Peyer's patch (tissue), 4 donors: ENCODE results near the gene GPHB5. TPM values are rescaled to one million over a fixed set of nuclear protein-coding genes. Genes with fewer than 3 reads are reported as not detected.

Experiments used
- DNase-seq, 3 donors: peaks; one replicate each; pipeline ENCODE4 v3.0.0-alpha.2; 2017 to 2019
- H3K27ac ChIP-seq, 4 donors: fragments of 200-600 bp; sonication (generic); one replicate each; pipeline ENCODE4 v1.5.1; 2016 to 2019
- H3K27me3 ChIP-seq, 2 donors: fragments of 200-600 bp; sonication (generic); one replicate each; pipeline ENCODE4 v1.5.1; 2019
- H3K36me3 ChIP-seq, 3 donors: fragments of 200-600 bp; sonication (generic); one replicate each; pipeline ENCODE4 v1.5.1; 2016 to 2019
- H3K4me1 ChIP-seq, 4 donors: fragments of 200-600 bp; sonication (generic); one replicate each; pipeline ENCODE4 v1.5.1; 2016 to 2019
- H3K4me3 ChIP-seq, 4 donors: fragments of 200-600 bp; sonication (generic); 1 replicate in 3 of 4; 2 replicates in 1 of 4; pipeline ENCODE4 v1.5.1; 2016 to 2019; ENCODE audit warnings: mild to moderate bottlenecking in 1 of 4
- H3K9me3 ChIP-seq, 4 donors: fragments of 200-600 bp; sonication (generic); one replicate each; pipeline ENCODE4 v1.5.1; 2016 to 2019; ENCODE audit warnings: mild to moderate bottlenecking in 1 of 4
- CTCF ChIP-seq, 6 experiments: fragments of 450-650 bp in 4 of 6; fragments of 200-600 bp in 2 of 6; sonication (generic) in 1 of 6; IDR thresholded peaks; one replicate each; pipeline ENCODE4 v1.5.1; 2017 to 2019; ENCODE audit warnings: antibody characterized with exemption in 6 of 6, mild to moderate bottlenecking in 3 of 6, moderate library complexity in 1 of 6
- POLR2A ChIP-seq, 2 donors: fragments of 450-650 bp; IDR thresholded peaks; one replicate each; pipeline ENCODE4 v1.5.1; 2017; ENCODE audit warnings: antibody characterized with exemption in 2 of 2, mild to moderate bottlenecking in 2 of 2, moderate library complexity in 2 of 2
- total RNA-seq, 4 donors: library from RNA; depleted of rRNA; stranded (reverse); fragments of >200 nt; gene quantifications; one replicate each; pipeline ENCODE4 v1.1.0, GENCODE V29; 2016

The GPHB5 gene
- total RNA-seq, 4 donors from 2014 or later, result not detected

GRCh38 chr14:63300854-63301253 is 17.9 kb downstream of the GPHB5 start:
- Histone ChIP-seq H3K36me3 (no peaks in the 10 kb centered on the region), H3K4me1 (no peaks in the 10 kb centered on the region), H3K27me3 (no peaks in the 10 kb centered on the region), H3K4me3 (no peak overlapping the region), H3K27ac (no peak overlapping the region), H3K9me3 (no peaks in the 10 kb centered on the region)
- no peak for TF ChIP-seq CTCF (IDR thresholded peaks at IDR 0.05)
- no peak for TF ChIP-seq POLR2A (IDR thresholded peaks at IDR 0.05)
- no peak for DNase-seq

DNA sequence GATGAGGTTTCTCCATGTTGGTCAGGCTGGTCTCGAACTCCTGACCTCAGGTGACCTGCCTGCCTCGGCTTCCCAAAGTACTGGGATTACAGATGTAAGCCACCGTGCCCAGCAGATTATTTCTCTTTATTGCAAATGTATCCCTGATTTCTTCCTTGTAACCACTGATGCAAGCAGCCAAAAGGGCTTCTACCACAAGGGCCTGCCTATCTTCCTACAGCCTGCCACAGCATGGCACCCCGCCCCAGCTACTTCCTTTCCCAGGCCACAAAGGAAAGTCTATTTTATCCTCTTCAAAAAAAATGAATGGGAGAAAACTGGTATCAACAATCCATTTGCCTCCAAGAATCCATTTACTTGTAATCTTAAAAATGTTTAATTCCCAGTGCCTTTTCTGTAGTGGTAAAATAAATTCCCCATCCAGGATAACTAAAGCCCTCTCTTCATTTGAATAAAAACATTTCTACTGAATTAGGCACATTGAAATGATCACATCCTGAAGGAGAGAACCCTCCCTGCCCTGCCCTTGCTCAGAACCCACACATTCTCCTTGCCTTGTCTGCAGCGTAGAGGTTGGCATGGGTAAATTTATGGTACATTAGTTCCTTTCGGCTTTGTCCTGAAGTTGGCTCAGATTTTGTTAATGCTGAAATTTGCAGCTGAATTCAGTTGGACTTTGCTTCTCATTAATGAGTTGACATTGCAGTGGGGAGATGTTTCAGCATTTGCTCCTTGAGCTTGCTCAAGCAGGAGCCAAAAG is 19.2 kb downstream of the GPHB5 start:
- no peak overlapping the region for H3K4me3 ChIP-seq
- TF ChIP-seq POLR2A (IDR thresholded peaks at IDR 0.05), result no peak
- TF ChIP-seq CTCF (IDR thresholded peaks at IDR 0.05), result no peak
- no peaks in the 10 kb centered on the region for H3K4me1 ChIP-seq
- H3K36me3 ChIP-seq, result no peaks in the 10 kb centered on the region
- H3K9me3 ChIP-seq, result no peaks in the 10 kb centered on the region
- DNase-seq, result no peak
- no peak overlapping the region for H3K27ac ChIP-seq
- H3K27me3 ChIP-seq, result no peaks in the 10 kb centered on the region

DNA sequence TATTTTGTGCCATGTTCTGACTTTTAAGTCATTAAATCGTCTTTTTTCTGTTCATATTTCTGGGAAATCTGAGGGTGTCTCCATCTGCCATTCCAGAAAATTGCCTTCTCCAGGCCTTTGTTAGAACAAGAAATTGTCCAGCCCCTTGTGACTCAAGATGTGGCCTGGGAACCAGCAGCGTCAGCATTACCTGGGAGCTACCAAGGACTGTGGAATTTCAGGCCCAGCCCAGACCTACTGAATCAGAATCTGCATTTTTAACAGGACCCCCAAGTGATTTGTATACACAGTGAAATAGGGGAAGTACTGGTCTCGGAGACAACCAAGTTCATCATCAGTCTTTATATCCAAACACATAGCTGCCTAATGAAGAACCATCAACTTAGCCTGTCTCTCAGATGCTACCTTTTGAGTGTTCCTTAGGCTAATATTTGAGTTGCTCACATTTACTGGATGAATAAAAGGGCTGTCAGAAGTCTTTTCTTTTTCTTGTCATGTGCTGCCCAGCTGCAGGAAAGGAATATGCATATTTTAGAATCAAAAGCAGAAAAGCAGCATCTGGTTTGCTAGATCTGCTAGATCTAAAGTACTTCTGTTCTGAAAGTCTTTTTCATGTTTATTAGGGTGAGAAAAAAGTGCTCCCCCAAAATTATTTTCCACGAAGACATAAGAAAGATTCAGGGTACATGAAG is 21.2 kb downstream of the GPHB5 start:
- H3K36me3 ChIP-seq, result no peaks in the 10 kb centered on the region
- no peak for DNase-seq
- H3K27ac ChIP-seq, result no peak overlapping the region
- no peaks in the 10 kb centered on the region for H3K9me3 ChIP-seq
- TF ChIP-seq CTCF (IDR thresholded peaks at IDR 0.05), result no peak
- H3K4me3 ChIP-seq, result no peak overlapping the region
- H3K4me1 ChIP-seq, result no peaks in the 10 kb centered on the region
- no peaks in the 10 kb centered on the region for H3K27me3 ChIP-seq

GRCh38 chr14:63296060-63296563 is 22.6 kb downstream of the GPHB5 start:
- Histone ChIP-seq H3K4me3 (no peak overlapping the region), H3K9me3 (no peaks in the 10 kb centered on the region), H3K4me1 (no peaks in the 10 kb centered on the region), H3K36me3 (no peaks in the 10 kb centered on the region), H3K27me3 (no peaks in the 10 kb centered on the region), H3K27ac (peak overlapping the region in 2 of 4 donors; percentile 43 to 59)
- TF ChIP-seq POLR2A (IDR thresholded peaks at IDR 0.05) (no peak), CTCF (IDR thresholded peaks at IDR 0.05) (no peak)
- no peak for DNase-seq

DNA sequence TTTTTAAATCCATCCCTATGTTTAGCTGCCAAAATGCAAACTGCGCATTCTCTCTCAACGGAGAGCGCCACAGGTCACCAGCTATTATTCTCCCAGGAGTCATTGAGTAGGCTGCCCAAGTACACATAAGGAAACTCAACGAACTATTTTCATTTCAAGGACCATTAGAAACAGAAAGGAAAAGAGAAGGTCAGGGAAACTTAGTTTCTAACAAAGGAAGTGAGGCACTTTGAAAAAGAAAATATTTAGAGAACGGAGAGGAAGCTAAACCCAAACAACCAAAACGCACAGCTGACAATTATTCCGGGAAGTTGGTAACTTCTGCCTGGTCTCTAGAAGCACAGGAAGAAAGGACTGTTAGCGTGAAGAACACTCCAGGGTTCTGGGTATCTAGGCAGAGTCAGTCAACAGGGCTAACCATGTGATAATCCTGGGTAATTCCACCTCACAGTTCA is 23.5 kb downstream of the GPHB5 start:
- no peaks in the 10 kb centered on the region for H3K9me3 ChIP-seq
- H3K27ac ChIP-seq, result peak overlapping the region in 3 of 4 donors; percentile 3 to 59 (median 29)
- H3K36me3 ChIP-seq, result no peaks in the 10 kb centered on the region
- TF ChIP-seq CTCF (IDR thresholded peaks at IDR 0.05) (no peak), POLR2A (IDR thresholded peaks at IDR 0.05) (no peak)
- no peaks in the 10 kb centered on the region for H3K27me3 ChIP-seq
- DNase-seq, result no peak
- no peak overlapping the region for H3K4me3 ChIP-seq
- no peaks in the 10 kb centered on the region for H3K4me1 ChIP-seq
